HG03103 (cell line): ENCODE results near the gene GNAI2.
"Not testable (repeated sequence)": the region's sequence is repeated elsewhere in the genome, so short reads cannot be mapped to it uniquely, and the experiment has no call there.

ENCODE experiments used
- ATAC-seq: cut with Tn5 transposase; IDR thresholded peaks from one replicate; pipeline ENCODE4 v1.9.1; 2021; ENCODE audit warnings: low read depth; ENCODE audit not compliant: unreplicated experiment

The GNAI2 gene

DNA sequence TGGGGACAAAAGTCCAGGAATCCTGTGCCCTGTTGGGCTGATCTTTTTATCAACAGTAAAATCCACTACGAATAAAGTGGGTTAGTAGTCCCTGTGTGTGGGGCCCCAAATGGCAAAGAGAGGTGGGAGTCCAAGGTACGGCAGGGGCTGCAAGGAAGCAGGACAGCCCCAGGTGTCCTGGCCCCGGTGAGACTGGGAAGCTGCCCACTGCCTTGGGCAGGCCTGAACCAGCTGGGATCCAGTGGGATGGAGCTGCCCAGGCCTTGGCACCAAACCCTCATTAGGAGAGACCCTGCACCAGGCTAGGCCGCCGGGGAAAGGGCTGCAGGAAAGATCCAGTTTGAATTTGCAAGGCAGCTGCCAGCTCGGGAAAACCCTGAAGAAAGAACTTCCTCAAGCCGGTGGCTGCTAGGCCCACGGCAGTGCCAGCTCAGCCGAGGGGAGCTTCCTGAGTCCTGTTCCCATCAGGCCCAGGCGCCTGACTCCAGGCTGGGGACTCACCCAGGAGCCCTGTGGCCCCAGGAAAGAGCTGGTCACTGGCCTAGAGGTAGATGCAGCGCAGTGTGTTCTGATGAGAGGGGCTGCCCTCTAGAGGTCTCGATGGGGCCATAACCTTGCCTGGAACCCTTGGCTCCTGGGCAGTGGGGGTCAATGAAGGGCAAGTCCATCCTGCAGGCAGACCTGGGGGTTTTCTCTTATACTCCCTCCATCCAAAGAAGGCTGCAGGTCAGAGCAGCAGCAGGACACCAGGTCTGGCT is 14.4 kb upstream of the GNAI2 start:
- ATAC-seq = no peak

DNA sequence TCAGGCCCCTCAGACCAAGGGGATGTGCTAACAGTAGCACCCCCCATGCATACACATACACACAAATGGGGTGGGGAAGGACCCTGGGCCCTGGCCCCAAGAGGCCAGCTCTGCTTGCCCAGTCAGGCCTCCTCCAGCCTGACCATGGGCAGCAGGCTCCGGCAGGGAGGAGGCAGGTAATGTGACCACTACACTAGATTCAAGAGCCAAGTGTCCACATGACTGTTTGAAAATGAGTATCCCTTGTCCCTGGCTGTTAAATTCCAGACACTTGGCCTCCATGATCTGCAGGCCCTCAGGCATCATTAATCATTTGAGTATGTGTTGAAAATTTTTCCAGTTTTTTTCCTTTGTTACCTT is 13.9 kb upstream of the GNAI2 start:
- ATAC-seq = no peak

DNA sequence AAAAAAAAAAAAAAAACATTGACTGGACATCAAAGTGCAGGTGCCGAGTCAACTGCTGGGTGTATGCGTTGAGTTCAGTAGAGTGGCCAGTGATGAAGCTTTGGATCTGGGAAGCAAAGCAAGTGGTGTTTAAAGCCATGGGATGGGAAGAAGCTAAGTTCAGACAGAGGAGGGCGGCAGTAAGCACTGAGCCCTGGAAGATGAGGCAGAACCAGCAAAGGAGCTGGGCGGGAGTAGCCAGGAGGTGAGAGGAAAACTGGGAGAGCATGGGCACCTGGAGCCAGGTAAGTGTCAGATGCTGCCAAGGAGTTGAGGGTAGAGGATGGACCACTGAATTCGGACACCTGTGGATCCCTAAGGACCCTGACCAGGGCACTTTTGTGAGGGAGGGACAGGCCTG is 11.4 kb upstream of the GNAI2 start:
- no peak for ATAC-seq

DNA sequence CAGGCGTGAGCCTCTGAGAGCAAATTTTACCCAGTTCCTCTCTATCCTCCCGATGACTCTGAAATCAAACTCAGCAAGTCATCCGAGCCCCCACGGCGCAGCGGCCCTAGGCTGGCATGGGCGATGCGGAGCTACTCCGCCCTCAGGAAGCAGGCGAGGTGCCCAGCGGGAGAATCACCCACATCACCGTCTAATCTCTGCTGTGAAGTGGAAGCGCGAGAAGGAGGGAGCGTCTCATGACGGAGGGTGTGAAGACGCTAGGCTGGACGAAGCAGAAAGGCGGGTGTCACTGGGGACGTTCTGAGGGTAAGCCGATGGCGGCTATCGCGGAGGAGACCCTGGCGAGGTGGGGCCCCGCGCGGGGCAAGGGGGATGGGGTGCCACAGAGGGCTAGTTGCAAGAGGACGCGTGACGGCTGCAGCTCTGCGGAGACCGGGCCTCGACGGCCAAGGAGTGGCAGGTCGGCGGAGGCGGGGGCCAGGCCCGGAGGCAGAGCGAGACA is 9.1 kb upstream of the GNAI2 start:
- ATAC-seq = peak; percentile 5

DNA sequence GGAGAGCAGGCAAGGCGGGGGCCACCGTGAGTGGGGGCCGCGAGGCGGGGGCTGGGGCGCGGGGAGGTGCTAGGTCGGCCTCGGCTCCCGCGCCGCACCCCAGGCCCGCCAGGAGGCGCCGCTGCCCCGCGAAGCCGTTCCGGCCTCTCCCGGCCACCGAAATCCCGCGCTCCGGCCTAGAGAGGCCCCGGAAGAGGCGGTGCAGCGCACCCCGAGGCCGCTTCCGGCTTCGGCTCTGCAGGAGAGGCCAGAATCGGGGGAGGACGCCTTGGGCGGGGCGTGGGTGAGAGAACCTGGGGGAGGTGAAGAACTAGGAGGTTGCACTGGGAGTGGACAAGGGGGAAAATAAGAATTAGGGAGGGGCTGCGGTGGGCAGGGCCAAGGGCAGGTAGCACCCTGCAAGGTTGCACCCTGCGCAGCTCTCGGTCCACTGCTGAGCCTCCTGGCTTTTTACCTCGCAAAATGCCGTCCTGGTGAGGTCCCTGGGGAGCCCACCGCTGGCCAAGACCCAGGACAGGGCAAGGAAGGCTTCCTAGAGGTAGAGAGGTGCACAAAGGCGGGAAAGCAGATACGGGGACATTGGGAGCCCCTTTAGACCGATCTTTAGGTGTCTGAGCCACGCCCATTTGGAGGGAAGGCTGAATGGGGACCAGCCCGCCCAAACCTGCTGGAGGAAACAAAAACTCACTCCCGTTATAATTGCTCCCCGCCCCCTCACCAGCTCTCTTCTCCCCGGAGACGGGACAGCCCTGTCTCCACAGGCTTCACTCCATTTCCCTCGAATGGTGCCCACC is 8.4 kb upstream of the GNAI2 start:
- ATAC-seq = peak; percentile 75

DNA sequence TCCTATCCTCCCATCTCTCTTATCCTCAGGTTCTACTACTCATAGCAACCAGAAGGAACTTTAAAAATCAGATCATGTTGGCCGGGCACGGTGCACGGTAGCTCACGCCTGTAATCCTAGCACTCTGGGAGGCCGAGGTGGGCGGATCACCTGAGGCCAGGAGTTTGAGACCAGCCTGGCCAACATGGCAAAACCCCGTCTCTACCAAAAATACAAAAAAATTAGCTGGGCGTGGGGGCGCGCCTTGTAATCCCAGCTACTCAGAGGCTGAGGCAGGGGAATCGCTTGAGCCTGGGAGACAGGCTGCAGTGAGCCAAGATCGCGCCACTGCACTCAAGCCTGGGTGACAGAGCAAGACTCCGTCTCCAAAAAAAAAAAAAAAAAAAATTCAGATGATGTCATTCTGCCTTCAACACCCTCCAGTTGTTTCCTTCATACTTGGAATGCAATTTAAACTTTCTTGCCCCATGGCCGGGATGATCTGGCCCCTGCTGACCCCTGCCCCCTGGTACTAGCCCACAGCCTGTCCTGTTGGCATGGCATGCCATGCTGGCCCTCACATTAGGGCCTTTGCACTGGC is 7.7 kb upstream of the GNAI2 start:
- not testable (repeated sequence) for ATAC-seq

DNA sequence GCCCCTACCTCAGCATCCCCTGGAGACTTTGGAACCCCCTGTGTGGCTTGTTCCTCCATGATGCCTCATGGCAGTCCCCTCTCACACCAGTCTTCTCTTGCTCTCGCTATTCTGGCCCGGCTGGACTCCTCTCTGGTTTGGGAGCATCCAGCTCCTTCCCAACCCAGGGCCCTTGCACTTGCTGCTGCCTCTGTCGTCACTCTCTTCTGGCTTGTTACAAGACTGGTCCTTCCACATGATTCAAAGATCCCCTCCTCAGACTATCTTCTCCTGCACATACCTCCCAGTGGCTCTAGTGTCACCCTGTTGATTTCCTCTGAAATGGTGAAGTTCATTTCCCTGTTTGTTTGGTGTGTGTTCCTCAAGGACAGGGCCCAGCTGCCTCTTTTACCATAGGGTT is 6.5 kb upstream of the GNAI2 start:
- ATAC-seq = no peak

DNA sequence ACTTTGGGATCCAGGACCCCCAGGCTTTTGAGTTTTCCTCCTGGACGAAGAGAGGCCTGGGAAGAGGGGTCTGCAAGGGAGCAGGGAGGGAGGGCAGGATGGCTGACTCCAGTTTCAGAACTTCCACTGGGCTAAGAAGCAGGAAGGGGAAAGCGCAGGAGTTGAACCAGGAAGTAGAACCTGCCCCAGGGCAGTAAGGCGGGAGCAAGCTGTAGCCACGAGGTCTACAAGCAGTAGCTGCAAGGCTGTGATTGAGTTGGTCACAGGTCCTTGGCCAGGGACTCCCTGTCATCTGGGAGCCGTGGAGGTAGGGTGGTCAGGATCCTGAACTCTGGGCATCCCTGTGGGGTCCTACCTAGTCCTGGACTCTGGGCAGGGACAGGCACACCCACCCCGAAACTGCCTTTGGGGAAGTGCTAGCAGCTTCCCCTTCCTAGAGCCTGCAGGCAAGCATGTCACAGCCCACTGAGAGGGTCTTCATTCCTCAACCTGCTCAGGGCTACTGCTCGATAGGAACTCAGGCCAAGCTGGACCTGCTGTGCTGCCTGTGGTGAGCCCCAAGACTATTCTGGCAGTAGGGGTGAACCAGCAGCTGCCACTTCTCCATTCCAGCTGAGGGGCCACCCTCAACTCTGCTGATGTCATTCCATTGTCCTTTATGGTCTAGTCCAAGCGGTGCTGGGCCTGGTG is 5.8 kb upstream of the GNAI2 start:
- no peak for ATAC-seq

DNA sequence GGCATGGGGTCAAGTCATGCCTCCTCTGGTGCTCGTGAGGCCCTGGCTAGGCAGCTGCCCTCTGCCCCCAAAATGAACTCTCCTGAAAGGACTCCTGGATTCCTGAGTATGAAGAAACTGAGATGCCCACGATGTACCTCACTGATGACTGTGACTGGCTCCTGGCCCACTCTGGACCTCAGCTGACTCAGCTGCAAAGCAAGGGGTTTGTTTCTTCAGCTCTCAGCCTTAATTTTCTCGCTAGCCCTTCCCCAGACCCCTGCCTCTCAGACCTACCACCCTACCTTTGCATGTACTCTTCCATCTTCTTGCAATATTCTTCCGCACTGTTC is 5.2 kb upstream of the GNAI2 start:
- ATAC-seq = no peak

DNA sequence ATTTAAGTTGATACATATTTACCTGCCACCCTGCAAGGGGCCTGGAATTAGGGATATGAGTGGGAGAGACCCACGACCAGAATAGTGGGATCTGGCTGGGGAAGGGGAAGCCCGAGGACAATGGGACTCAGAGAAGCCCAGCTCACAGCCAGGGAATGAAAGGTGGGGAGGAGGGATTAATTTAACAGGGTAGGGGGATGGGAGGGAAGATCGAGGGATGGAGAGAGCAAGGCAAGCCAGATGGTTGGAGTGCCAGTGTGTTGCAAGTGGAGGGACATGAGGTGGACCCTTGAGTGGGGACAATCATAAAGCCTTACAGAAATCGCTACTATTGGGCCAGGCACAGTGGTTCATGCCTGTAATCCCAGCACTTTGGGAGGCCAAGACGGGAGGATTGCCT is 4.4 kb upstream of the GNAI2 start:
- no peak for ATAC-seq

DNA sequence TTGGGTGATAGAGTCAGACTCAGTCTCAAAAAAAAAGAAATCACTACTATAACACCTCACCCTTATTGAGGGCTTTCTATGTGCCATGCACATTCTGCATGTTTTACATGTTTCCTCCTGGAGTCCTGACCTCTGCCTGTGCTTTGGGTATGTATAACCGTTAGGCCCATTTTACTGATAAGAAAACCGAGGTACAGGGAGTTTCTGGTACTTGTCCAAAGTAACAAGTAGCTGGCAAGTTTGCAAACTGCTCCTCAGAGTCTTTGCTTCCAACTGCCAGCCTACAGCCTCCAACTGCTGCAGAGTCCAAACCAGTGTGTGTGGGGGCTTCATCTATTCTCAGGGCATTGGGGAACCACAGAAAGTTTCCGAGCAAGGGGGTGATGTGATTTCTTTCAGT is 3.7 kb upstream of the GNAI2 start:
- no peak for ATAC-seq

DNA sequence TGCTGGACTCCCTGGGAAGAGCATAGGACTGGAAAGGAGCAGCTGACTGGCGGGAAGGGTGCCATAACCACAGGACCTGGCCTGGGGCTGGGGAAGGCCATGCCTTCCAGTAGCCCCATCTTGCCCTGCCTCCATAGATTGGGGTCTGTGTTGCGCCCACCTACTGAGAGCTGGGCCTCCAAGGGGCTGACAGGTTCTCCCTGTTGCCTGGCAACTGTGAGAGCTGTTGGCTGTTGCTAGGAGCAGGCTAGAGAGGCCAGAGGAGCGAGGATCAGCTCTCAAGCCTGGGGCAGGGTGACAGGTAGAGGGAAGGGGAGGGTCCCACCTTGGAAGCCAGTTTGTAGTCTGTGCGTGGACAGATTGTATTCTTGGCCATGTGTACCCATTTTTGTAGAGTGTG is 2.8 kb upstream of the GNAI2 start:
- no peak for ATAC-seq

DNA sequence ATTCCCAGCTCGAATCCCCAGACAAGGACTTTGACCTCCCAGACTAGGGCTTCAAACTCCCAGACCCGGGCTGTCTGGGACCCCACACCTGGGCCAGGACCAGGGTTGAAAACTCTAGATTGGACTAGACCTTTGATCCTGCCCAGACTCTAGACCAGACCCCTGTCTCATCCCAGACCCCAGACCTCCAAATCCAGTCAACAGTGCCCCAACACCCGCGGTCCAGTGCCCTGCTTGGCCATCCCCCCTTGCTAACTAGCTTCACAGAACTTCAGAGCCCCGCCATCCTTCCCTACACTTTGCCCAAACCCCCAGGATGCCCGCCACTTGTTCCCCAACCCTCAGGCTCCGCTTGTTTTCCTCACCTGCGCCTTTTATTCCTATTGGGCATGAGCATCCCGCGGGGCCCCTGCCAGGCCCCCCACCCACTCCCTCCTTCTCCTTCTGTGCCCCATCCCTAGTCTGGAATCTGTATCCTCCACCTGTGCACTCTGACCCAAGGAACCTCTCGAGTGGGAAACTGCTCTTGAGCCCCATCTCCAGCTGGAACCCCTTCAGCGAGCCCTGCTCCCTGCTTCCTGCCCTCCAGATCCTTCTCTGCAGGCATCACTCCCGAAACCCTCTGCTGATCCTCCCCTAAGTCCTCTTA is 604 bp downstream of the GNAI2 start:
- ATAC-seq = no peak

DNA sequence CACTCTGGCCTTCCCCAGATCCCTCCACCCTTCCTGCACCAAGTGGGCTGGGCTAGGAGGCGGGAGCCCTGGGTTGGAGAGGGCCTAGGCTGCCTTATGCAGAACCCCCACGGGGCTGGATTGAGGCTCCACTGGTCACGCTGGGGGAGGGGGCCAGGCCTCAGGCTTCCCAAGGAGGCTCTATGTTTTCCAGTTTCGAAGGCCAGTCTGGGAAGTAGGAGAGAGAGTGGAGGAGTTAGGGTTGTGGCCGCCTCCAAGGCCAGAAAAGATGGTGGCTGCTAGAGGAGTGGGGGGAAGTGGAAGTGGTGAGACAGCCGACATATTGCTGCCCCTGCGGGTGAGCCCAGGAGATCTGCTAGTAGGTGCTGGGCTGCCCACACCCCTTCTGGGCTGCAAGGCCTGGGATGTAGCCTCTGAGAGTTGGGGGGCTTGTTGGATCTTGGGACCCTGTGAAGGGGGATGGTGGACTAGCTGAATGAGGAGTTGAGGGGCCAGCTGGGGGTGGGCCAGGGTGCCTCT is 1.2 kb downstream of the GNAI2 start:
- no peak for ATAC-seq

DNA sequence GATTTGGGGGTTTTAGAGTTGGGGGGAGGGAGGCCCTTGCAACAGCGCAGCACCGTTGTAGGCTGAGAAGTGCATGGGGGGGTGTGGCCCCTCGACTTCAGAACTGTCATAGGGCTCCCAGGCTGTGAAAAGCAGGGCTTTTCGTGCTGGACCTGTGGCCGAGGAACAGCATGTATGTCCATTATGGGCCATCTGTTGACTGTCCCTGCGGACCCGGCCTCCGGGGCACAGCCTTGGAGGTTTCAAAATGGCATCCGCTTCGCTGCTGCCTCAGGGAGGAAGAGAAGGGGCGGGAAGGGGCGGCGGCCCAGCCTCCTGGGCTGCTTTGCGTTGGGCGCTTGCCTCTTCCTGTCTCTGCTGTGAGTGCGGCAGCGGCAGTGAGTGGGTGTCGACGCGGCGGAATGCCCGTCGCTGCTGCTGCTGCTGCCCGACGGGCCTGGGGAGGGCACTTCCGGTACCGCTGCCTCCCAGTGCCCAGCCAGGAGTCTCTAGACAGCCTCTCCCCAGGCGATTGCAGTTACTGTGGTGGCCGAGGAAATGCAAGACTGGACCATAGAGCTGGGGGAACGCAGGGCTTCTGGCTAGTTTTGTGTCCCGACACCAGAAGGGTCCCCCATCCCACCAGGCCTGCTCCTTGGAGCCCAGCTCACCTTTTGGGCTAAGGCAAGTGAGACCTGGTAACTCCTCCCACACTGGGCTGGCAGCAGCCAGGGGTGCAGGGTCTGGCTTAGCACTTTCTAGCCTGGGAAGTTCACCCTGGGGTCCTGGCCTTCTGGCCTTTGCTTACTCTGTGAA is 1.9 kb downstream of the GNAI2 start:
- no peak for ATAC-seq

DNA sequence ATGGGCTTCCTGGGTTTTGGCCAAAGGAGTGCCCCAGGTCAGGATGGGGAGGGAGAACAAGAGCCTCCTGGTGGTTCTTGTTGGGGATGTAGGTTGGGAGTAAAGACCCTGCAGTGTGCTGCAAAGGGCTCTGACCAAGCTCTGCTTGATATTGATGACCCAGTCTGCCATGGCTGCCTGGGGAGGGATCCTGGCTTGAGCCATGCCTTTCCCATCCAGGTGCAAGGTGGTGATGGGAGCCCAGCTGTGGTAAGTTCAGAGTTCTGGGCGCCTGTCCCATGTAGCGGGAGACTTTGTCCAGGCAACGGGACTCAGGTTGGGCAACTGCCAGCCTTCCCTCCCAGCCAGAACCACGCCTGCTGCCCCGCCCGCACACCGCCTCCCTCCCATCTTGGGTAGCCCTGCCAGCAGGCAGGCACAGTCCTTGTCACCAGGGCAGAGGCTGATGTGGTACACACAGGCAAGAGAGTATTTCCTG is 2.6 kb downstream of the GNAI2 start:
- ATAC-seq = no peak

DNA sequence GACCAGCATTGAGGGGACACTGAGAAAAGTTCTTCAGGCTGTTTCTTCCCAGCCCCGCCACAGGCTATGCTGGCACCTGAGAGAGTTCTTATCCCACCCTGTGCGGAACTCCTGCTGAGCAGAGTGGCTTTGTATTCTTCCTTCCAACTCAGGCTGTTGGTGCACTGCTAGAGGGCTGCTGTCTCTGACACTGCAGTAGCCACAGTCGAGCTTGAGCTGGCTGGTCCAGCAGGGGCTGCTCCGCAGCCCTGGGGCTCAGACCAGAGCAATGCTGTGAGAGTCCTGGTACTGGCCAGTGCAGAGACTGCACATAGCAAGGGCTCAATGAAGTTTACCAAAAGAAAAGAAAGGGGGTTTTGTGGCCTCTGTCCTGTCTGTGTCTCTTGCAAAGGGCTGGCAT is 3.6 kb downstream of the GNAI2 start:
- ATAC-seq = no peak

DNA sequence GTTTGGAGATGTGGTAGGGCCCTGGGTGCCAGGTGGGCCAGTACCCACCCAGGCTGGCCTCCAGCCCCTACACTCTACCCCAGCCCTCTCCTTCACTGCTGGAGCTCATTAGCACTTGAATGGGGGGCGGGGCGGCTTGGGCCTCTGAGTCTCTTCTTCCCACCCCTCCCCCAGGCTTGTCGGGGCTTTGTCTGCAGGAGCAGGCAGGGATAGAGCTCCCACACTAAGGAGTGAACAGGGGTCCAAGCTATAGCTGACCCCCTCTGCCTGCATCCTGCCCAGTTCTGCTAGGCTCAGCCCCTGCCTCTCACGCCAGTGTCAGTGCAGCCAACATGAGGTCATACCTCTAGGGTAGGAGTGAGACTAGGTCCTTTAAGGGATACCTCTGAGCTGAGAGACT is 5.2 kb downstream of the GNAI2 start:
- ATAC-seq = no peak

DNA sequence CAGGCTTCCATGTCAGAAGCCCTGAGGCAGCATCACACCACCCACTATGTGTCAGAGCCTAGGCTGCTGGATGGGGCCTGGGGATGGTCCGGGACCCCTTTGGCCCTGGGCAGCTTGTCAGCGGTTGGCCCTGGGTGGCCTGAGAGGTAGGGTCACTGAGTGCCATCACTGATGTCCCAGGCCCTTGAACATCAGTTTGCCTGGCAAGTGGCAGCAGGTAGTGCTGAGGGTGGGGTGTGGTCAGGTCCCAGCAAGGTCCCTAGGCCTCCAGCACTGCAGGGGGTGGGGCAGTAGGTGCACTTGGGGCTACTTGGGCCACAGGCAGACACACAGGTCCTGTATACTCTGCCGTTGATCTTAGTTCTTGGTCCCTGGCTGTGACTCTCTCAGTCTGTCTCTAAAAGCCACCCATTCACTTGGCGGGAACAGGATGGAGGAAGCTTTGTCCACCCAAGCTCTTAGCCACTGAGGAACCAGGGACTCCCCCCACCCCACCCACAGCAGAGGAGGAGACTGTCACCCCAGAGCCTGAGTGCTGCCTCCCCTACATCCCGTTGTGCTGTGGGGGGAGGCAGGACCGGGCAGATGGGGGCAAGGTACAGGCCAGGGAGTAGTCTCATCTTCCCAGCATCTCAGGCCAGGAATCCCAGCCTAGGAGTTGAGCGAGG is 5.8 kb downstream of the GNAI2 start:
- no peak for ATAC-seq
